ENCODE results near the gene TACO1.

The TACO1 gene

GRCh38 chr17:63633742-63634141 lies 33.0 kb downstream of the TACO1 start:
- TF ChIP-seq CTCF (IDR thresholded peaks at IDR 0.05; ENCODE audit: control insufficient read depth, insufficient read depth, low read depth, low read length, missing control alignments) = no peak
- no peak for DNase-seq (ENCODE audit: low read depth)
- H3K4me3 ChIP-seq (ENCODE audit: control insufficient read depth, low read depth, low read length) = no peak overlapping the region

GRCh38 chr17:63634163-63634562 lies 33.5 kb downstream of the TACO1 start:
- no peak for DNase-seq (ENCODE audit: low read depth)
- TF ChIP-seq CTCF (IDR thresholded peaks at IDR 0.05; ENCODE audit: control insufficient read depth, insufficient read depth, low read depth, low read length, missing control alignments) = no peak
- H3K4me3 ChIP-seq (ENCODE audit: control insufficient read depth, low read depth, low read length) = no peak overlapping the region

GRCh38 chr17:63634816-63635215 lies 34.1 kb downstream of the TACO1 start:
- DNase-seq (ENCODE audit: low read depth) = no peak
- TF ChIP-seq CTCF (IDR thresholded peaks at IDR 0.05; ENCODE audit: control insufficient read depth, insufficient read depth, low read depth, low read length, missing control alignments) = no peak
- no peak overlapping the region for H3K4me3 ChIP-seq (ENCODE audit: control insufficient read depth, low read depth, low read length)

- DNase-seq (ENCODE audit: low read depth) = no peak
- no peak overlapping the region for H3K4me3 ChIP-seq (ENCODE audit: control insufficient read depth, low read depth, low read length)
- no peak for TF ChIP-seq CTCF (IDR thresholded peaks at IDR 0.05; ENCODE audit: control insufficient read depth, insufficient read depth, low read depth, low read length, missing control alignments)
These were observed 34.6 kb downstream of the TACO1 start for GRCh38 chr17:63635290-63635689.

GRCh38 chr17:63635787-63636186 lies 35.1 kb downstream of the TACO1 start:
- TF ChIP-seq CTCF (IDR thresholded peaks at IDR 0.05; ENCODE audit: control insufficient read depth, insufficient read depth, low read depth, low read length, missing control alignments) = no peak
- DNase-seq (ENCODE audit: low read depth) = no peak
- no peak overlapping the region for H3K4me3 ChIP-seq (ENCODE audit: control insufficient read depth, low read depth, low read length)

GRCh38 chr17:63639125-63639524 lies 38.4 kb downstream of the TACO1 start:
- no peak for TF ChIP-seq CTCF (IDR thresholded peaks at IDR 0.05; ENCODE audit: control insufficient read depth, insufficient read depth, low read depth, low read length, missing control alignments)
- no peak for DNase-seq (ENCODE audit: low read depth)

GRCh38 chr17:63640038-63640437 lies 39.3 kb downstream of the TACO1 start:
- DNase-seq (ENCODE audit: low read depth) = no peak
- no peak for TF ChIP-seq CTCF (IDR thresholded peaks at IDR 0.05; ENCODE audit: control insufficient read depth, insufficient read depth, low read depth, low read length, missing control alignments)
- no peak overlapping the region for H3K4me3 ChIP-seq (ENCODE audit: control insufficient read depth, low read depth, low read length)

More at GRCh38 chr17:63639125-63639524, 38.4 kb downstream of the TACO1 start:
- H3K4me3 ChIP-seq (ENCODE audit: control insufficient read depth, low read depth, low read length) = no peak overlapping the region

Data from AG09309 (cell line).